HCEC 1CT (cell line): ENCODE measurements around the gene CUEDC2.

ENCODE experiments used
- DNase-seq: peaks from one replicate; pipeline ENCODE4 v3.0.0-alpha.2; 2017

Gene CUEDC2

DNA sequence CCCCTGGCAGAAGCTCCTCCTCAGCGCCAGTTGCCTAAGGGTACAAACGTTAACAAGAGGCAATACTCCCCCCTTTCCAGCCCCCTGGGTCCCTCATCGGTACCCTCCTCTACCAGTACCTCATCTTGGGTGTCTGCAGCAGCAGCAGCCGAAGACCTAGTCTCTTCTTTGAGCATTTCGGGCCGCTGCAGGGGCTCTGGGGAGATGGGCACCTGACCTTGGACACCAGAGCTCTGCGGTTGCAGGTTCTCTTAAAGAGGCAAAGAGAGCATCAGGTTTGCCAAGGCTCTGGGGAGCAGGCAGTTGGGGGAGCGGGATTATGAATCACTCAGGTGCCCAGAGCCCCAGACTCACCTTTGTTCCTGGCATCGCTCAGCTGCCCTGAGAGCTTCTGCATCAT lies 8.2 kb downstream of the CUEDC2 start:
- DNase-seq: no peak

DNA sequence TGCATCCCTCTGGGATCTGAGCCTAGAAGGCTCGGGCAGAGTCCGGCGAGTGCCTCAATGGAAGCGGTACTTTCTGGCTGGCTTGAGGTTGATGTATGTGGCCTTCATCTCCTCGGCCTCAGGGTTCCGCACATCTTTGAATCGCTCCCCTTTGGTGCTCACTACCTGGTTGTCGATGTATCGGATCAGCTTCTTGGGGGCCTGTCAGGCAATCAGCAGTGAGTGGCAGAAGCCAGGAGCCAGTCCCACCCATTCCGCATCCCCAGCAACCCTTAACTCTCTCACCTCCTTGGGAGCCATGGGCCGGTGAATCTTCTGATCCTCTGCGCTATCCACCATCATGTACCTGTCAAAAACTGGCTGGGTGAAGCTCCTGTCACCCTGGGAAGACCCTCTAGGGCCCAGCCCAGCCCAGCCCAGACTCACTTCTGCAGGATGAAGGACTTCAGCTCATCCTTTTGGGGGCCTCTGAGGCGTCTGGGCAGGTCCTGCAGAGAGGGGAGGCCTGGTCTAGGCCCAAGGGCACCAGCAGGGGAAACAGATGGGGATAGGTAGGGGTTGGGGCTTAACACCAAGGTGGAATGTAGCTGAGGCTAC lies 8.9 kb downstream of the CUEDC2 start:
- DNase-seq: no peak

DNA sequence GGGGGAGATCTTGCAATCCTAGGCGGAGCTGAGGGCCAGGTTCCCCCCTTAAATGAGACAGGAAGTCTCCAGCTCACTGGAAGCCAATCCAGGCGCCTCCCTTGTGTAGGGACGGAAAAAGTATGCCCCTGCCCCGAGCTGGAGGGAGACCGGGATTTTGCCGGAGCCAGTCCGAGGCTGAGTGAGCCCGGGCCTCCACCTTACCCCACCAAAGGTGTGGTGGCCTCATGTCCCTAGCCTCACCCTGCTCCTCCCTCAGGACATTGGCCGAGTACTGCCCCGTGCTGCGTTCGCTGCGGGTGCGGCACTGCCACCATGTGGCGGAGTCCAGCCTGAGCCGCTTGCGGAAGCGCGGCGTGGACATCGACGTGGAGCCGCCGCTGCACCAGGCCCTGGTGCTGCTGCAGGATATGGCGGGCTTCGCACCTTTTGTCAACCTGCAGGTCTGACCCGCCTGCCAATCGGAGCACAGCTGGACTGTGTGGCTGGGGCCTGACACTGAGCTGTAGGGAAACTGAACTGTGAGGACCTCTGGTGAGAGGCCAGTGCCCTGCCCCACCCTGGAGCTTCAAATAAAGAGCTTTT lies 9.7 kb downstream of the CUEDC2 start:
- DNase-seq: peak; percentile 76

DNA sequence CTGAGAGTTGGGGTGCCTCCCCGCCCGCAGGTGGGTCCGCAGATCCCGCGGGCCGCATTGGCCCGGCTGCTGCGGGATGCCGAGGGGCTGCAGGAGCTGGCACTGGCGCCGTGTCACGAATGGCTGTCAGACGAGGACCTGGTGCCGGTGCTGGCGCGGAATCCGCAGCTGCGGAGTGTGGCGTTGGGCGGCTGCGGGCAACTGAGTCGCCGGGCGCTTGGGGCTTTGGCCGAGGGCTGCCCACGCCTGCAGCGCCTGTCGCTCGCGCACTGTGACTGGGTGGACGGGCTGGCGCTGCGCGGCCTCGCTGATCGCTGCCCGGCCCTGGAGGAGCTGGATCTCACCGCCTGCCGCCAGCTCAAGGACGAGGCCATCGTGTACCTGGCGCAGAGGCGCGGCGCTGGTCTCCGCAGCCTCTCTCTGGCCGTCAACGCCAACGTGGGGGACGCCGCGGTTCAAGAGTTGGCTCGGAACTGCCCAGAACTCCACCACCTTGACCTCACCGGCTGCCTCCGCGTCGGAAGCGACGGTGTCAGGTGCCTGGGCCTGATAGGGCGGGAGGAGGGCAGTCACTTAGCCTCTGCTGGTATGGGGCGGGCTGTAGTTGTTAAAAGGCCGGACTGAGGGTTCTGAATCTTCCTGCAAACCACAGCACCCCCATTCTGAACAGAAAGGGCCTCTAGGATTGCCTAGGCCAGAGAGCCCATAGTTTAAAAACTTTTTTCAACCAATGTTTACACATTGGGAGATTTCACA lies 10.4 kb downstream of the CUEDC2 start:
- DNase-seq: peak; percentile 16

DNA sequence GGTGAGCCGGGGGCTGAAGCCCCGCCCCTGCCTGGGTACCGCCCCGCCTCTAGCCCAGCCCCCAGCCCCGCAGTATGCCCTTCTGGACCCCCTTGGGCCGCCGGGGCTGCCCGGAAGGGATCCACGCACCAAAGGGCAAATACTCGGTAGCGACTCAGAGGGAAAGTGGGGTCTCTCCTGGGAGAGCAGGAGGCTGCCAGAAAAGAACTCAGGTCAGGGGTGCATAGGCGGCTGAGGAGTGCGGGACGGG lies 10.9 kb downstream of the CUEDC2 start:
- DNase-seq: no peak

DNA sequence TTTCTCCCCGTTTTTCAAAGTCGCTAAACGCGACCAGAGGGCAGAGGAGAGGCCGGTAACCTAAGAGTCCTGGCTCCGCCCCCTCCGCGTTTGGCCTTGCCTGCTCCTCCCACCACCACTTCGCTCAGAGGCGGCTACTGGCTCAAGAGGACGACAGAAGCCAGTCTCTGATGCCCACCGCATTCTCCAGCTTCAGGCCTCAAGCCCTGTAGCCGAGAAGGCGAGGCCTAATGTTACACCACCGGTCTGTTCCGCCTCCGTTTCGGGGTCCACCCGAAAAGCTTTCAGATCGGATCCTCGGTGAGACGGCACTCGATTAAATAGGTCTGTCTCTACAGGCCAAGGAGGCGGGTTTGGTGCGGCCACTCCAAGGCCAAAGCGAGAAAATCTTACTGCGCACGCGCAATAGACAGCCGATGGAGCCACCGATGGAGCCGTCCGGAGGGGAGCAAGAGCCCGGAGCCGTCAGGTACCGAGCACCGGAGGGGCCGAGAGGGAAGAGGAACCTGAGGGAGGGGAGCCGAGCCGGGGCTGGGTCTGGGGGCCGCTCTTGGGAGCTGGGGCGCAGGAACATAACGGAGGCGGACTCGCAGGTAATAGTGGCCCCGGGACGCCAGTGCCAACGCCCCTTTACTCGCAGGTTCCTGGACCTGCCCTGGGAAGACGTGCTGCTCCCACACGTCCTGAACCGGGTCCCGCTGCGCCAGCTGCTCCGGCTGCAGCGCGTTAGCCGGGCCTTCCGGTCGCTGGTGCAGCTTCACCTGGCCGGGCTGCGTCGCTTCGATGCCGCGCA lies 11.5 kb downstream of the CUEDC2 start, which contains the start of gene FBXL15:
Gene FBXL15, plus strand, starts transcription at position 123 of the 793 bp plus-strand sequence. Its CDS starts 294 bp downstream, at position 417.
- peak; percentile 92 for DNase-seq

DNA sequence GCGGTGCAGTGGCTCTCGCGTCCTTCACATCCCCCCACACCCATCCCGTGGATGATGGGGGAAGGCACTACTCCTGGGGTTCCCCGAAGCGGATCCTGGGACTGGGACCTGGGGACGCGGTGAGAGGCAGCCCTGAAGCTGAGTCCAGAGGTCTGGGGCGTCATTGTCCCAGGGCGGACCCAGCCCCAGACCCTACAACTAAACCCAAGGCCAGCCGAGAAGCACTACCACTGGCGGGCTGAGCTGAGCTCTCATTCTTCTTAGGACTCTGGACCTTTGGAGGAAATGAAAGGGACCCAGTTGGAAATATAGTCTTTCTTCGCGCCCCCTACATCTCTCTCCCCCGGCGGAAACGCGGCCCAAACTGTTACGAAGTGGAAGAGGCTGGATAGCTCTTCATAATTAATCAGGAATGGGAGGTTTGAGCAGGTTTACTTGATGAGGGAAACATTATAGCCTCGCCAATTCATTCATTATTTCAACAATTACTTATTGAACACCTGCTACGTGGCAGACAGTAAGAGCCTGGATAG lies 12.1 kb downstream of the CUEDC2 start:
- no peak for DNase-seq

DNA sequence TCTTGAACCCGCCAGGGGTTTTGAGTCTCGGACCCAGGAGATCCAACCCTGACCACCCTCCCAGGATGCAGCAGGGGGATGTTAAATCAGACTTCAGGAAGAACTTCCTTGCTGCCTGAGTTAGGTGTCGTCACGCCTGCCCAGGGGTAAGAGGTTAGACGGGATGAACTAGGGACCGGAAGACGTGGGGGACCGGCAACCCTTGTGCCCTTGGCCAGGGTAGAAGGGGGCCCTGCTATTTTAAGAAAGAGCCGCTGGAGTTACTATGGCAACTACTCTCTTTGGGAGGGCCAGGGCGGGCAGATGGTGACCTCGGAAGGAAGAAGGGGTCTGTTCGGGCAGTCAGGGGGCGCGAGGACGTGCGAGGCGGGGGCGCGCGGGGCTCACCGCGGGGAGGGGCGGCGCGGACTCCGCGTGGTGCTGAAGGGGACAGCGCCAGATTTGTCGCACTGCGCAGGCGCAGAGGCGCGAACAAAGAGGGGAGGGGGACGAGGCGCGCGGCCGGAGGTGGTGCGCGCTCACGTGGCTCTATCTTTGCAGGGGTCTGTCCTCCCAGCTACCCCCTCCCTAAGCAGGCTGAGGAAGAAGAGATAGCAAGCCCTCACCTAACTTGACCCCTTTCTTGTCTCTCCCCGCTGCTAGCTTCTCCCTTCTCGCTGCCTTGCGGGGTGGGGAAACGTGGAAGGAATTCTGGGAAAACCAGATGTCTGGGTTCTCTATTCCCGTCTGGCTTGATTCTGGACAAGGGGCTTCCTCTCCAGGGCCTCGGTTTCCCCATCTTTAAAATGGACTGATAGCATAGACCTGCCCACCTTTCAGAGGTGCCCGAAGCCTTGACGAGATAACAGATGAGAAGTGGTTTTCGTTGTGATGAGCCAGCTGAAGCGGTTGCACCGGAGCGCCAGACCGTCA lies 12.8 kb downstream of the CUEDC2 start:
- no peak for DNase-seq

DNA sequence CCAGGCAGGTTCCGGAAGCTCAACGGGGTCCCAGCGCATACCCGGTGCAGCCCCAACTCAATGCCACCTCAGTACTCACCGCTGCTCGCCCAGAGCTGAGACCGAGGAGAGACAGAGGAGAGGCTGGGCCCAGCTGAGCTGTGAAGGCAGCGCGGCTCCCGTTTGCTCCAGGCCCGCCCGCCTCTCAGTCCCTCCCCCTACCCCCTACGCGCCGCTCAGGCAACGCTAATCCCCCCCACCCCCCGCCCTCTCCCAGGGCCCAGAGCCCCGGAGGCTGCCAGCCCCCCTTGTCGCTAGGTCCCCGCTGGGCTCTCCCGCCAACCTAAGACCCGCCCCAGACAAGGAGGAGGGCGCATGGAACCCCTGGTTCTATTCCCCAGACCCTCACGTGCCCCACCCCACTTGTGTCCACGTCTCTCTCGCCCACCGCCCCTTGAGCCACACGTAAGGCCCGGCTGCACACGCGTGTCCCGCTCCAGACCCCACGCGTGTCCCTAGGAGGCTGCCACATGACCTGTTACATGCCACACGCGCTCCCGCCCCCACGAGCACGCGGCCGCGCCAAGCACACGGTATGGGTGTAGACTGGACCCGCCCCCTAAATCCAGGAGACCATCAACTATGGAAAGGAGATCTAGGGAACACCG lies 13.6 kb downstream of the CUEDC2 start, which contains the start of gene PSD:
Gene PSD, minus strand, starts transcription at position 164 of the 647 bp plus-strand sequence. CDS start 1,747 bp downstream, outside the sequence.
- no peak for DNase-seq

DNA sequence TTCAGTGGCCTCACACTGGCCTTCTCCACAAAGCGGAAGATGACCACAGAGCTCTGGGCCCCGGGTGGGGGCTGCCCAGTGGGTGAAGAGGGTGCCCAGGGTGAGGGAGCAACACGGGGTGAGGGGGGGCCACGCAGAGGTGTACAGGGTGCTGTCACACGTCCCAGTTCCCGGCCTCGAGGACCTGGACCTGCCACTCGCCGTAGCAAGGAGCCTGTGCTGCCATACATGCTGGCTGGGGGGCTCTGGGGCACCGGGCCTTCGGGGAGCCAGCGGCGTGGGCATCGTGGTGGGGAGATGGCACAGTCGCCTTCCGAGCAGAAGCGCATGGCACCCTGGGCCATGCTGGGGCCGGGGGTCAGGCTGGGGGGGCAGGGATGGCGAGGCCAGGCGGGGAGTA lies 15.7 kb downstream of the CUEDC2 start:
- no peak for DNase-seq

DNA sequence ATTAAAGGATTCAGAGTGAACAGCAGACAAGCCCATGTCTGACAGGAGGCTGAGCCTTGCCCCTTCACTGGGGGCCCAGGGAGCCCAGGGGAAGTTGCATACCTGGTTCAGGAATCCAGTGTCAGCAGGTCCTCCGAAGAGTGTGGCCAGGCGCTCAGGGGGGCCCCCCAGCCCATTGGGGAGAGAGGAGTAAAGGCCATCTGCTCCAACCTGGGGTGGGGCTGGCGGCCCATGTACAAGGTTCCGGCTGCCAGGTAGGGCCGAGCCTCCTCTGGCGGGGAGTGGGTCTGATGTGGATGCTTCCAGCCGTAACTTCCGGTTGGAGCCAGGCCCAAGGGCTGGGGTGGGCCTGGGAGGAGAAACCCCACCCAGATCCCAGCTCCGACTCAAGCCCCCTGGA lies 16.1 kb downstream of the CUEDC2 start:
- no peak for DNase-seq

DNA sequence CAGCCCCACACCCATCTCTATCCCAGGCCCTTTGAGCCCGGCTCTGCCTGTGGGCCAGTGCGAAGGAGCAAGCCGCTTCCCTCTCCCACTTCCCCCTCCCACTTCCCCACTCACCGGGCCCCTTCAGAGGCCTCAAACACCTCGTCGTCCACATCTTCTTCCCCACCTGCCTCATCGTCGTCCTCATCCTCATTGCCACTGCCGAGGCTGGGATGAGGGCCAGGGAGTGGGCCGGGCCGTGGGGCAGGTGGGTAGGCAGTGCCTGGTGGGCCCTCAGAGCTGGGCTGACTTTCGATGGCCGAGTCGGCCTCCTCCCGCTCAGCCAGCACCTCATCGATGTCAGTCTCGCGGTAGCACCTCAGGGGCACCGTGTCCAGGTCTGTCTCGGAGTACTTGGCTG lies 17.6 kb downstream of the CUEDC2 start:
- no peak for DNase-seq

DNA sequence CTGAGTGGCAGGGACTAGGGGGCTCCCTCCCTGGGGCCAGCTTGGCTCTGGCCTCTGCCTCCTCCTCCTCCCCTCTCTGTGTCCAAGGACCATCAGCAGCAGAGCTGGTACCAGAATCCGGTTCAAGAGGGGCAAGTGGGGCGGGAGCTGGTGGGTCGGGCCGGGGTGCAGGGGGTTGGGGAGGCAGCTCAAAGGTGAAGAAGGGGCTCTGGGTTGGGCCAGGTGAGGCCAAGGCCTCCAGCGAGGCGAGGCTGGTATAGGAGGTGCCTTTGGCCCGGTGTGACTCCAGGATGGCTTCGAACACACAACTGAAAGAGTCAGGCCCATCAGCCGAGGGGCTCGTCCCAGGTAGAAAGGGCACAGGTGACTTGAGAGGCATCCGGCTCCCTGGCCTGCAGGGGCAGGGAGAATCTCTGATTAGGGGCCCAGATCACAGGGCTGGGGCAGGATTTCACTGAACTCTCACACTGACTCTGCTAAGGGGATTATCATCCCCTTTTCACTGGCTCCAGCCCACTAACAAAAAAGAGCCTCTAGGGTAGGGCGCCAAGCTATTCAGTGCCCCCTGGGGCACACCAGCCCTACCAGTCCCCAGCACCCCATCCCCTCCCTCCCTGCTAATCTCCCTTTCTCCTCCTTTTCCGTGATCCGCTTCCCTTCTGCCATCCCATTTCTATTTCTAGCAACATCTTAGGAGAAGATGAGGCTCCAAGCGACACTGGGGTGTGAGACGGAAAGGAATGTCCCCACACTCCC lies 18.4 kb downstream of the CUEDC2 start:
- no peak for DNase-seq

DNA sequence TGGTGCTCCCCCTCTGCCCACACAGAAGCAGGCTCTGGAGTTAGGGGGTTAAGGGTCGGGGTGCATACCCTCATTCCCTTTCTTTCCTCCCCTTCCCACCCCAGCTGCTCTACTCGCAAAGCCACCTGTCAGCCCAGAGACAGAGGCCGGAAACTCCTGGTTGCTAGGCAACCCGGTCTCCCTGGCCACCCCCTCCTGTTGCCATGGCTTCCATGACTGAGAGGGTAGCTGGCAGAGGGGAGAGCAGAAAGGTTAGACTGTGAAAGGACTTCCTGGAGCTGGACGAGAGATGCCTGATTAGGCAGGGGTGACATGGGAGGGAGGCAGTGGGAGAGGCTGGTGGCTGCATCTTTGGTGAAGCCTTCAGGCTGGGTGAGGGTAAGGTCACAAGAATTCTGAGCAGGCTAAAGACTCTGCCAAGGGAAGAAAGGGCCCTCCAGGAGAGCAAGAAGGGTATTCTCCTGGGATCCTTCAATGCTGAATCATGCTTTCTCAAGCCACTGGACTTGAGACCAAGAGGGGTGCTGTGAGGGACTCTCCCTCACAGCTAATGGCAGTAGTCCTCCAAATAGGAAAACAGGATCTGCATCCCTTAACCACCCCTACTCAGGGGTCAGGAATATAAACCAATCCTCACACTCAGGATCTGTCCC lies 19.2 kb downstream of the CUEDC2 start:
- DNase-seq: no peak

DNA sequence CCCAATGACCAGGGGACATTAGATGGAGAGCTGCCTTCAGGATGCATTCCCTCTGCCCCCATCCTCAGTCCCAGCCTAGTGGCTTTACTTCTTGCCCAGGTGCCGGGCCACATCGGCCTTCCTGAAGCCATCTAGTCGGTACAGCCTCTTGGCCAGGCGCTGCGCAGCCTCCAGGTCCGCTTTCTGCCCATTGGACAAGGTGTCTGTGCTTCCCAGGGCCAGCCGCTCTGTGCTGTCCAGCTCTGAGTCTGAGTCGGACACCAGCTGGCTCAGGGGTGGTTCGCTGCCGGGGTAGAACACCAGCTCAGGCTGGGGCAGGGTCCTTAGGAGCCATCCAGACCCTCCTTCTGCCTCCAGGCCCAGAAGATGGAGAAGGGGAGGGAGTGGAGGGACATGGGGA lies 20.1 kb downstream of the CUEDC2 start:
- DNase-seq: no peak

DNA sequence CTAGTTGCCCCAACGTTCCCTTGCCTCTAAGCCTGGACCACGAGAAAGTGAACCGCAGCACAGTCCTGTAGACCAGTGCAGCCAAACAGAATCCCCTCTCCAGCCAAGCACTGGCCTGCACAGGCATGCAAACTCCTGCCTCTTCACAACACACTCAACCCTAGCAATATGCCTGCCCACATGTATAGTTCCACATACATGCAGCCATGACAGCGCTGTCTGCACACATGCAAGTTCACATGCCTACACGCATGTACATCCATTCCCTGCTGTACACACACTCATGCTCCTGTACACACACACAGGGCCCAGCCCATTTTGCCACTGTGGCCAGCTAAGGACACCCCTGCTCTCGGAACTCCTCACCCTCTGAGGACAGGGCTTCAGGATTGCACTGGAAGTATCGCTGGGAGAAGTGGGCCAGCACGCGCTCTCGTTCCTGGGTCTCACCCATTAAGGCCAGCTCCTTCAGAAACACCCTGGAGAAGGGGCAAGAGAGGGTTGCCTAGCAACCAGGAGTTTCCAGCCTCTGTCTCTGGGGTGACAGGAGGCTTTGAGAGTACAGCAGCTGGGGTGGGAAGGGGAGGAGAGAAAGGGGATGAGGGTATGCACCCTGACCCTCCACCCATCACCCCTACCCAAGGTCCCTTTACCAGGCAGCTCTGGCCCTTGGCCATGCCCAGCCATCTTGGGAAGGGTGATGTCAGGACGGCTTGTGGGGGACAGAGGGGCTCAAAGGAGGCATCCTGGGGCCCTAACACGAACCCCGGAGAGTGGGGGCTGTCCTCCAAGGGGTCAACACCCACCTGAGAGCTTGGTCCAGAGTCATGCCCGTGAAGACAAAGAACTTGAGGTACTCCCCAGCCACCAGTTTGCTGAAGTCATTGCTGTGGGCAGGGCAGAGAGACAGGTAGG lies 20.8 kb downstream of the CUEDC2 start:
- DNase-seq: no peak

DNA sequence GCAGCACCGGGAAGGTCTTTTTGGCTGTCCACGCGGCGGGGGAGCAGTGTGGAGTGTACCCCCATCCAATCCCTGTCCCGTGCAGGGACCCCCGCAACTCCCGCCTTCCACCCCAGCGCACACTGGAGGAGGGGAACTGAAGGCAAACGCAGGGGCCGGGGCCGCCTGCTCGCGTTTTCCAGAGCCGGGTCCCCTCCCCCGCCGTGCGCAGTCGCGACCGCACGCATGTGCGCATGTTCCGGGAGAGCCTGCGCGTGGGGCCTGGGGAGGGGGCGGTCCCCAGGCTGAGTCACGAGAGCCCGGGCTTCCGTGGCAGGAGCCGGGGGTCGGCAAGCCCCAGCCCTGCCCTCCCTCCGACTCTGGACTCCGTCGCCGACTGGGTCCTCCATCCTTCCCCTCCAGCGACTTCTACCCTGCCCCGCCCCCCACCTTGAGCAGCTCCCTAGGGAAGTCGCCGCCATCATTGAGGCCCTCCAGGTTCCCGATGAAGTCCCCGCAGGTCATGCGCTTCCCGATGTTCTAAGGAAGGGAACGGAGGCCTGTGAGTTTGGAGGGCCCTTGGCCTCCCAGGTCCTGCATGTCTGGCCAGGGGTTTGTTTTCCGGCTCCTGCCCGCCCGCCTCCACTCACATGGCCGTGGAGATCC lies 21.8 kb downstream of the CUEDC2 start:
- DNase-seq: no peak

DNA sequence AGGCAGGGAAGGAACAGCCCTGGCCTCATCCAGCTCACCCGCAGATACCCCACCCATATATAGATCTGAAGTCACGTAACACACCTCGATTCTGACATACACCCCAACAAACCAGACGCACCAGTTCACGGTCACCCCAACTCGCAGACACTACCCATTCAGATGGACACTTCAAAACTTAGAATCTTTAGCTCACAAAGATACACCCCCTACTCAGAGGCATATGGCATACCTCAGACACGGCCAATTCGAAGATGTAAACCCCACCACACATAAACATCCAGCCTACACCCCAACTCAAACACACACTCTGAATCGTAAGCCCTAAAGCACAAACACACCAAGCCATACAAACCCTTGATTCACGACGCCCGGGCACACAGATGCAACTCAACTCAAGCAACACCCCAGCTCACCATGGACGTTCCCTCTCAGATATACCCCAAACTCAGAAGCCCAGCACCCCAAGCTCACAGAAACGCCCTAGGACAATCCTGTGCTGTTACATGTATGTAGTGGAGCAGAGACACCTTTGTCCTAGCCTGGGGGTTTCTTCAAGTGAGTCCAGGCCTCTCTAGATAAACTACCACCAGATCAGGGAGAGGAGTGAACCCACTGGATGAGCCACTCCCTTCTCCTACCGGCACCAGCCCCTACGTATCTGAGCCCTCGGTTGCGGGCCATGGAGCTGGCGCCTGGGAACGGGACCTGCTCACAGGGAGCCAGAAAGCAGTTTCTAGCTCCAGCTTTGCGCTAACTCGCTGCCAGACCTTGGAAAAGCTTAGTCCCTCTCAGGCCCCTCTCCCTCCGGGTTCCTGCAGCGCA lies 22.6 kb downstream of the CUEDC2 start:
- no peak for DNase-seq
